NB4 (cell line): Measurements from ENCODE around the gene TGFBR3.

Experiments used
- DNase-seq: peaks from one replicate; pipeline ENCODE4 v3.0.0; 2010; ENCODE audit warnings: low read depth
- H3K4me3 ChIP-seq: one replicate; pipeline ENCODE4 v1.5.1; 2011; ENCODE audit warnings: mild to moderate bottlenecking, low read depth, low read length, moderate library complexity
- CTCF ChIP-seq: IDR thresholded peaks from one replicate; pipeline ENCODE4 v1.5.1; 2012; ENCODE audit warnings: low read depth, low read length
- MAX ChIP-seq: IDR thresholded peaks from 2 replicates; pipeline ENCODE4 v1.6.1; 2011; ENCODE audit warnings: low read depth, low read length
- MYC ChIP-seq: IDR thresholded peaks from 2 replicates; pipeline ENCODE4 v1.6.1; 2011; ENCODE audit warnings: low read depth, low read length
- POLR2A ChIP-seq: IDR thresholded peaks from 2 replicates; pipeline ENCODE4 v1.6.1; 2011; ENCODE audit warnings: mild to moderate bottlenecking; ENCODE audit not compliant: insufficient read length; ENCODE audit errors: extremely low read depth

The TGFBR3 gene

DNA sequence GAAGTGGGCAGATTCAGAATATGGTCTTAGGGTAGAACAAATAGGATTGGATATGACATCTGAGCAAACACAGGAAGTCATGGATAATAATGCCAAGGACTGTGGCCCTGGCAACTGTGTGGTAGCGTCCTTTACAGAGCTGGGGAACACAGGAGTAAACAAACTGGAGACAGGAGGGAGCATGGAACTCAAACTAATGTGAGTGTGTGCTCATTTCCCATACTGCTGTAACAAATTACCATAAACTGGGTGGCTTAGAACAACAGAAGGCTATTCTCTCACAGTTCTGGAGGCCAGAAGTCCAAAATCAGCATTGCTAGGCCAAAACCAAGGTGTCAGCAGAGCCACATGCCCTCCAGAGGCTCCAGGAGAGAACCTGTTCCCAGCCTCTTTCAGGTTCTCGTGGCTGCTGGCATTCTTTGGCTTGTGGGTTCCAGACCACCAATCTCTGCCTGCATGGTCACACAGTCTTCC lies 106.4 kb downstream of the TGFBR3 start:
- TF ChIP-seq POLR2A (no peak), CTCF (no peak), MAX (no peak), MYC (no peak)
- H3K4me3 ChIP-seq: no peak overlapping the region
- DNase-seq: no peak

DNA sequence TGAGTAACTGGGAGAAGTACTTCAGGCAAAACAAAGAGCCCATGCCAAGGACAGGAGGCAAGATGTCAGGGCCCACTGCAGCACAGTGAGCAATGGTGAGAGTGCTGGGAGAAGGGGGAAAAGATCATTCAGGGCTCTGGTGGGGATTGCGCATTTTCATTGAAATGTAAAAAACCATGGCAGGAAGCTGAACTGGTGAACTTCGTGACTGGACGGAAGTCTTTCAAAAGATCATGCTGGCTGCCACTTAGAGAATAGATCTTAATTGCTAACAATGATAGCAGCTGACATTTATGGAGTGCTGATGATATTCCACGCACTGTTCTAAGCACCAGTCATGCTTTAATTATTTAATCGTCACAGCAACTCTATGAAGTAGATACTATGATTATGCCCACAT lies 107.0 kb downstream of the TGFBR3 start:
- no peak for TF ChIP-seq CTCF
- no peak for TF ChIP-seq MYC
- TF ChIP-seq POLR2A: no peak
- TF ChIP-seq MAX: no peak
- H3K4me3 ChIP-seq: no peak overlapping the region
- DNase-seq: no peak

DNA sequence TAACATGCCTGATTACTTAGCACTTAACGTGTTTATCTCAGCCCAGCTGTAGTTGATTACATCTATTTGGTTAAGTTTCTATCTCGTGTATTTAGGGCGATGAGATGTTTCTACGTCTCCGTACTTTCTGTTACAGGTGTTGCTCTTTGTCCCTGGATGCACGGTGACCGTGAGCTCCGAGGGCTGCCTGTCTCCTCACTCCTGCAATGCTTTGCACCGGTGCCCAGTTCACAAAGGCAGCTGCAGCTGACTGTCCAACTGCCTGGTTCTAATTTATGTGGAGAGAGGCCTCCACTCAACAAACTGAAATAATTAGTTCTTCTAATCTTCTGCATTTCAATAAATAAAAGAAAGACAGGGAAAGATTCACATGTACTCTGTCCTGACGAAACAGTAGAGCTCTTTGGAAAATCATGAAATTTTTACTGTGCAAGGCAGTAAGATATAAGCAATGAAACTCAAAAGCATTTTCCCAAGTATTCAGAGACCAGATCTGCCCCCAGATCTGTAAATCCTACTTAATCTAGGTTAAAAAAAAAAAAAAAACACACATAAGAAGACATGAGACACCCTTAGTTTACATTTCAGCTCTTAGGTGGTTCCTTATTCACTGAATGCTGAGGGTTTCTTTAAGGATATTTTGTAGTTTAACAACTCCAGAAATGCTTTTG lies 108.2 kb downstream of the TGFBR3 start:
- TF ChIP-seq MAX (no peak), MYC (no peak), POLR2A (no peak), CTCF (no peak)
- DNase-seq: no peak
- no peak overlapping the region for H3K4me3 ChIP-seq

GRCh38 chr1:91777196-91777595 lies 108.8 kb downstream of the TGFBR3 start:
- no peak overlapping the region for H3K4me3 ChIP-seq
- TF ChIP-seq MYC (no peak), CTCF (no peak), POLR2A (no peak), MAX (no peak)
- no peak for DNase-seq

GRCh38 chr1:91776068-91776794 lies 109.7 kb downstream of the TGFBR3 start:
- H3K4me3 ChIP-seq: no peak overlapping the region
- TF ChIP-seq CTCF (no peak), MYC (no peak), MAX (no peak), POLR2A (no peak)
- DNase-seq: no peak
